Gastroesophageal sphincter (tissue), 3 donors: Measurements from ENCODE around the gene CCL18.
"Not testable (repeated sequence)": the region's sequence is repeated elsewhere in the genome, so short reads cannot be mapped to it uniquely, and the experiment has no call there.

ENCODE experiments used
- CTCF ChIP-seq, 4 experiments: fragments of 200-600 bp in 2 of 4; fragments of 450-650 bp in 2 of 4; sonication (generic) in 1 of 4; IDR thresholded peaks; one replicate each; pipeline ENCODE4 v1.5.1; 2017 to 2019; ENCODE audit warnings: antibody characterized with exemption in 4 of 4, mild to moderate bottlenecking in 2 of 4, moderate library complexity in 2 of 4
- EP300 ChIP-seq: sonication (generic); formaldehyde crosslinking; IDR thresholded peaks from one replicate; pipeline ENCODE4 v1.6.1; 2017; ENCODE audit warnings: antibody characterized with exemption, mild to moderate bottlenecking
- POLR2AphosphoS5 ChIP-seq: sonication (generic); formaldehyde crosslinking; IDR thresholded peaks from one replicate; pipeline ENCODE4 v1.6.1; 2017; ENCODE audit warnings: antibody characterized with exemption

- not testable (repeated sequence) for TF ChIP-seq CTCF (IDR thresholded peaks at IDR 0.05); EP300; POLR2AphosphoS5
Observed at GRCh38 chr17:36121099-36121498, 57.0 kb downstream of the CCL18 start.
